Skin of body (tissue), 2 donors: ENCODE results near the gene SERINC3. TPM values are rescaled to one million over a fixed set of nuclear protein-coding genes. Genes with fewer than 3 reads are reported as not detected.
"Not testable (repeated sequence)": the region's sequence is repeated elsewhere in the genome, so short reads cannot be mapped to it uniquely, and the experiment has no call there.

Source experiments
- DNase-seq: peaks from one replicate; lab custom pipeline; 2025; lab: John Stamatoyannopoulos, UW
- total RNA-seq: library from RNA; depleted of rRNA; stranded (reverse); fragments of >200 nt; gene quantifications from one replicate; pipeline ENCODE4 v1.2.3, GENCODE V29; 2014

Gene SERINC3
- total RNA-seq, 1 donor from 2014 or later, result 45.7 TPM

- DNase-seq, result no peak
Observed at GRCh38 chr20:44494681-44495080, 27.2 kb downstream of the SERINC3 start.

DNA sequence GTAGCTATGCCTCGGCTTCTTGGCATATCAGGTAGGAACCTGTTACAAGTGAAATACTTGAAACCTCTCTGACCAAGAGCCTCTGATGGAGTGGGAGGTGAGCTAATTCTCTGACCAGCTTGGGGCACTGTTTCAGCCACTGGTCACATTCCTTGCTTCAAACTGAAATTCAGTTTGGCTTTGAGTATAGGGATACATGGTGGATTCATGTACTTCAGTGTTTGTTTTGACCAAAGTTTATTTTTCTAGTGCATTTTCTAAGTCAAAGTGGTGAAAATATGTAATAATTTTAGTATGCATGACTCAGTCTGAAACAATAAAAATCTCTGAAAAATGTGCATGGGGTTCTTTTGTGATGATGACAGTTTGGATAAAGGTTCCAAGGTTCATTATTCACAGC is 27.6 kb downstream of the SERINC3 start:
- no peak for DNase-seq

- no peak for DNase-seq
Observed at GRCh38 chr20:44491635-44492395, 30.1 kb downstream of the SERINC3 start.

- DNase-seq, result no peak
Observed at GRCh38 chr20:44489931-44490330, 31.9 kb downstream of the SERINC3 start.

DNA sequence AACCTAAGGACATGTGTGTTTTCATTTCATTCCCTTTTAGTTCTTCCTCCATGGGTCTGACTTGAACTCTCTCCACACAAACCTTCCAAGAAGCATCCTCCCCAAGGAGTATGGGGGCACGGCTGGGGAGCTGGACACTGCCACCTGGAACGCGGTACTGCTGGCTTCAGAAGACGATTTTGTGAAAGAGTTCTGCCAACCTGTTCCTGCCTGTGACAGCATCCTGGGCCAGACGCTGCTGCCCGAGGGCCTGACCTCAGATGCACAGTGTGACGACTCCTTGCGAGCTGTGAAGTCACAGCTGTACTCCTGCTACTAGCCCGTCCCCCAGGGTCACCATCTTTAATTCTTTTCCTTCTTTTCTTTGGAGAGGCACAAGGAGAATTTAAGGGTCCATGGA is 32.6 kb downstream of the SERINC3 start:
- no peak for DNase-seq

DNA sequence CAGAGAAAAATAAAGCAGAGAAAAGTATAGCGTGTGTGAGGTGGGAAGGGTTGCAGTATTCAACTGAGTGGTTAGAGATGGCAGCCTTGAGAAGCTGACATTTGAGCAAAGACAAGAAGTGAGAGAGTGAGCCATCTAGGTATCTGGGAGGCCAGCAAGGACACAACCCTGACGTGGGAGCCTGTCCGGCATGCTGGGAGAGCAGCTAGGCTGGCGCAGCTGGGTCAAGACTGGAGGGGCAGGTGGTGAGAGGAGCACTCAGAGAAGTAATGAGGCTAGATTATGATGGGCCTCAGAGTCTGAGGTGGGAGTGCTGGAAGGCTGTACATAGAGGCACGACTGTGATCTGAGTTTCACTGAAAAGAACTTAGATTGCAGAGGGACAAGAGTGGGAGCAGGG is 33.3 kb downstream of the SERINC3 start:
- no peak for DNase-seq

DNA sequence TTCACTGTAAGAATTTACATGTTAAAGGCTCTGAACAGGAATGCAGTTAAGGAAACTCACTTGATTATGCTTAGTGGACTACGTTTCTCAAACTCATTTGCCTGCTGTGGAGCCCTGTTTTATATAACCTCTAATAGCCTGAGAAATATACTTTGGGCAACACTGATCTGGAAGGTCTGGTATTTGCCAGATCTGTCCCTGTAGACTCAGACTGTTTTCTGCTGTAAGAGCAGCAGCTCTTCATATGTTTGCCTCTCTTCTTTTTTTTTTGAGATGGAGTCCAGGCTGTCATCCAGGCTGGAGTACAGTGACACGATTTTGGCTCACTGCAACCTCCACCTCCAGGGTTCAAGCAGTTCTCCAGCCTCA is 36.1 kb downstream of the SERINC3 start:
- DNase-seq, result no peak

- DNase-seq, result no peak
Observed at GRCh38 chr20:44485078-44485829, 36.6 kb downstream of the SERINC3 start.

DNA sequence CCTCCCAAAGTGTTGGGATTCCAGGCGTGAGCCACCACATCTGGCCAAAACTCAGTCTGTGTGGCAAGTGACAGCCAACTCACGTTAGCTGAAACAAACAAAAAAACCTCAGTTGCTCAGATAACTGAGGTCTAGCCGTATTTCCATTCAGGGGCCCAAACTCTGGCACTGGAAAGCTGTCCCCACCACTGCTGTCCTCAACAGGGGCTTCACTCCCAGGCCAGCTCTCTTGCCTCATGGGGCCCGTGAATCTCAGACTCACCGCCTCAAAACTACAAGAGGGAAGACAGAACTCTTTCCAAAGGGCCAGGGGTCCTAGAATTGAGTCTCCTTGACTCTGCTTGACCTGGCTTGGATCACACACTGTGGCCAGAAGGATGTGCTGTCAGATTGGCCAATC is 38.8 kb downstream of the SERINC3 start:
- no peak for DNase-seq

DNA sequence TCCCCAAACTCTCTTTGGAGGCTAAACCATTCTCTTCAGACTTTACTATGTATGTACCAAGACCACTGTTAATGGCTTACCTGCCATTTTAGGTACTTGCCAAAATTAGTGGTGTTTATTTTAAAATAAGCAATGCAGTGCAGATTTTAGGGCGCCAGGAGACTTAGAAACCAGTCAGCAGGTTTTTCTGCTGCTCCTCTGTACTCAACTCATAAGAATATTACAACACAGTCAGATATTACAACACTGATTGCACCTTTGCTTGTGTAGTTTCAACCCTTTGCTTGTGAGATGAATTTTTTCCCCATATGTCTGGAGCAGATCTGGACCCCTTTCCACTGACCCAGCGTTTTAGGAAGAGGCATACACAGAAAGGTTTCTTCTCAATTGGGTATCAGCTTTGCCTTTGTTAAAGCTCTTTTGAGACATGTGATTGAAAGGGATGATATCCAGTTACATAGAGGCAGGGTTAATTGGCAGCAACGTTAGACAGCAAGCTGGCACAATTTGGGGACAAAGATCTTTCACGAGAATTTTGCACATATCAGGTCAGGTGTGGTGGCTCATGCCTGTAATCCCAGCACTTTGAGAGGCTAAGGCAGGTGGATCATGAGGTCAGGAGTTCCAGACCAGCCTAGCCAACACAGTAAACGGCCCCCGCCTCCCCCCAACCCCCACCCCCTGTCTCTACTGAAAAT is 40.0 kb downstream of the SERINC3 start:
- no peak for DNase-seq

DNA sequence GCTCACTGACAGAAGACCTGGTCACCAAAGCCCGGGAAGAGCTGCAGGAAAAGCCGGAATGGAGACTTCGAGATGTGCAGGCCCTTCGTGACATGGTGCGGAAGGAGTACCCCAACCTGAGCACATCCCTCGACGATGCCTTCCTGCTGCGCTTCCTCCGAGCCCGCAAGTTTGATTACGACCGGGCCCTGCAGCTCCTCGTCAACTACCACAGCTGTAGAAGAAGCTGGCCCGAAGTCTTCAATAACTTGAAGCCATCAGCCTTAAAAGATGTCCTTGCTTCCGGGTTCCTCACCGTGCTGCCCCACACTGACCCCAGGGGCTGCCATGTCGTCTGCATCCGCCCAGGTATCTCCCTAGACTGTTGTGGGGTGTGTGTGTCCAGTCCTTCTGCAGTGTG is 41.8 kb downstream of the SERINC3 start:
- no peak for DNase-seq

DNA sequence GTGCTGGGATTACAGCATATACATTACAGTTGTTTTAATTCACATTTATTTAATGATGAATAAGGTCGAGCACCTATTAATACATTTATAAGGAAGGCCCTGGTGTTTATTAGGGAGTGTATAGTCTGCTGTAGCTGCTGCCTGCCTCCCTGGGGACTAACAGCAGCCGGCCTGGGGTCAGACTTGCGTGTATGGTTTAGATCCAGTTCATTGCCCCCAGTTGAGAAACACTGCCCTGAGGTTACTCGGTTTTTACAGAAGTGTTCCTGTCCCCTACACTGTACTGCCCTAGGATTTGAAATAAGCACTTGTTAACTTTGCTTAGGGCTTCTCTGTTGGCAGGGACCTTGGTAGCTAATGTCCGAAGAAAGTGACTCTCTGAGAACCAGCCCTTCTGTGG is 42.2 kb downstream of the SERINC3 start:
- DNase-seq, result no peak

DNA sequence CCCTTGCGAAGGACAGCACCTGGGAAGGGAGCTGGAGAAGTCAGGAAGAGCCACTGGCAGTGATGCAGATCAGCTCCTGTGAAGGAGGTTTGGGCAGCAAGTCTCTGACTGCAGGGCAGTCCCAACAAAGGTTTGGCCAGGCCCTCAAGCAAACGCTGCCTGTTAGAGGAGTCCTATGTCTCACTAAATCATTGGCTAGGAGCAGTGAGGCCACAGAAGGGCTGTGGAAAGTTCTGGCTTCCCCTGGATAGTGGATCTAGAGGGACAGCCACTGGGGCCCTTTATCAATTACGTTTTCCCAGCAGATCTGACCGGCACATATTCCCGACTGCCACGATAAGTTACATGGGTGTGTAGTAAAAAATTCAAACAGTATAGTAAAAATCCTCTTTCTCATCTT is 43.7 kb downstream of the SERINC3 start:
- DNase-seq, result no peak

GRCh38 chr20:44477151-44477550 is 44.7 kb downstream of the SERINC3 start:
- no peak for DNase-seq

DNA sequence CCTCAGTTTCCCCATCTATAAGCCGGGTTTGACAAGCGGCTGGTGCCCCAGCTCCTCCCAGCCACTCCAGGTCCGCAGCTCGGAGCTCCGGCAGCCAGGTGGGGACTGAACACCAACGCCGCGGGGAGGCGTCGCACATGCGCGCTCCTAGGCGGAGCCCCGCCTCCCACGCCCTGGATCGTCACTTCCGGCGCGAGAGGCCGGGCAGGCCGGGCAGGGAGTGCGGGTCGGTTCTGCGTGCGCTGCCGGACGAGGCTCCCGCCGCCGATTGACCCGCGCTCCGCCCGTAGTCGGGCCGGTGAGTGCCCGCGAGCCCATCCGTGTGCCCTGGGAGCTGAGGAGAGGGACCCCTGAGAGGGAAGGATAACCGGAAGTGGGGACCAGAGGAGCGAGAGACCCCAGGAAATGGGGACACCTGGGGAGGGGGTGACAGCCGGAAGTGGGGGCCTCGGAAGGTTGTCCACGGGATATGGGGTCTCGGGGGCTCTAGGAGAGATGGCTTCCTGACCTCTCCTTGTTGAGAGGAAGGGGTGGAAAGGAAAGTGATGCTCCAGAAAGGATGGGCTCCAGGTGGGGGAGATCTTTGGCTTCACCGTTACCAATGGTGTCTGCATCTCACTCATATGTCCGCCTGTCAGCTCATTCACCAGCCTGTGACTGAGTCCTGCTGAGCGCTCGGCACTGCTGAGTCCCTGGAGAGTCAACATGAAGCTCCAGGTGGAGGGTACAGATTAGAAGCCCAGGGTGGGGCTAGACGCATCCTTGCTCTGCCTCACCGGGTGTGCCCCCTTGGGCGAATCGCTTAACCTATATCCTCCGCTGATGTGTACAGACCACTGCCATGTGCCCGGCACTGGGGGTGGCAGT is 45.9 kb downstream of the SERINC3 start, which contains the start of gene TTPAL:
Gene TTPAL, plus strand, starts transcription at position 181 of the 867 bp plus-strand sequence. CDS start 4,126 bp downstream, outside the sequence.
- DNase-seq, result peak; percentile 67

GRCh38 chr20:44475372-44475693 is 46.5 kb downstream of the SERINC3 start:
- DNase-seq, result no peak

- DNase-seq, result not testable (repeated sequence)
Observed at GRCh38 chr20:44472283-44472682, 49.6 kb downstream of the SERINC3 start.

- no peak for DNase-seq
Observed at GRCh38 chr20:44471481-44471882, 50.4 kb downstream of the SERINC3 start.

DNA sequence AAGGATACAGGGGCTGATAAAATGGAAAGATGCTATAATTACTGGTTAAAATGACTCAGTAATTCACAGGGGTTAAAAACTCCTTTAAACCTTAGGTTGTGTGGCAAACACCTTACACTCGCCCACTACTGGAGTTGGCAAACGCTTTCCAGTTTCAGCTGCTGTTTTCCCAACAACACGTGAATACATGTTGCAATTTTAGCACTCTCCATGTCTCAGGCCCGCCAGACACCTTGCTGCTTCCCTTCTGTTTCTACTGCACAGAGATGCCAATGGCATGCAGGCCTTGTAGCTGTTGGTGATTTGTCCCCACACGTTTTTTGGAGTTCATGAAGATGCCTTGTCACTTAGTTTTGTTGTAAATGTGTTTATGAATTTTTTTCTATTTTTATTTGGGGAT is 51.5 kb downstream of the SERINC3 start:
- DNase-seq, result no peak

GRCh38 chr20:44468044-44468782 is 53.7 kb downstream of the SERINC3 start:
- DNase-seq, result no peak
